Lower leg skin (tissue), 3 donors: ENCODE results near the gene PKP2.

Experiments used
- CTCF ChIP-seq, 3 donors: fragments of 450-650 bp; IDR thresholded peaks; one replicate each; pipeline ENCODE4 v1.5.1; 2016; ENCODE audit warnings: antibody characterized with exemption in 3 of 3, mild to moderate bottlenecking in 3 of 3, moderate library complexity in 2 of 3
- POLR2A ChIP-seq, 2 donors: fragments of 450-650 bp; IDR thresholded peaks; one replicate each; pipeline ENCODE4 v1.6.1; 2016 to 2017; ENCODE audit warnings: antibody characterized with exemption in 2 of 2, mild to moderate bottlenecking in 1 of 2, moderate library complexity in 1 of 2

- TF ChIP-seq CTCF (IDR thresholded peaks at IDR 0.05) (no peak), POLR2A (IDR thresholded peaks at IDR 0.05) (no peak)
Measured at GRCh38 chr12:32887058-32887457, 9.5 kb downstream of the PKP2 start.
